CD14-positive monocyte (primary cell): ENCODE results near the gene BICD1. TPM values are rescaled to one million over a fixed set of nuclear protein-coding genes. Genes with fewer than 3 reads are reported as not detected.

Experiments used
- DNase-seq, 3 donors: peaks; one replicate each; pipeline ENCODE4 v3.0.0-alpha.2; 2011 to 2022
- H2AFZ ChIP-seq: 2 replicates; pipeline ENCODE4 v1.6.0; 2012; ENCODE audit warnings: mild to moderate bottlenecking, low read depth, low read length, inconsistent platforms; ENCODE audit not compliant: insufficient read depth, poor library complexity, severe bottlenecking
- H3K27ac ChIP-seq, 2 donors: 1 replicate in 1 of 2; 2 replicates in 1 of 2; pipeline ENCODE4 v1.5.1; 2012 to 2013; ENCODE audit warnings: low read length in 2 of 2, control low read depth in 1 of 2, inconsistent platforms in 1 of 2, low read depth in 1 of 2, mild to moderate bottlenecking in 1 of 2
- H3K27me3 ChIP-seq, 2 donors: one replicate each; pipeline versions ENCODE4 v1.6.0 to v1.6.1; 2011 to 2013; ENCODE audit warnings: low read length in 2 of 2; ENCODE audit not compliant: control insufficient read depth in 2 of 2, insufficient read depth in 2 of 2
- H3K36me3 ChIP-seq, 2 donors: replicated peaks in 1 of 2; 1 replicate in 1 of 2; 2 replicates in 1 of 2; pipeline versions ENCODE4 v1.5.1 to v1.6.1; 2012 to 2013; ENCODE audit warnings: low read length in 2 of 2, control low read depth in 1 of 2, inconsistent platforms in 1 of 2, mild to moderate bottlenecking in 1 of 2; ENCODE audit not compliant: insufficient read depth in 2 of 2, control insufficient read depth in 1 of 2
- H3K4me1 ChIP-seq, 2 donors: 1 replicate in 1 of 2; 2 replicates in 1 of 2; pipeline versions ENCODE4 v1.5.1 to v1.6.1; 2012 to 2013; ENCODE audit warnings: low read length in 2 of 2, control low read depth in 1 of 2, inconsistent platforms in 1 of 2, mild to moderate bottlenecking in 1 of 2, moderate library complexity in 1 of 2; ENCODE audit not compliant: insufficient read depth in 2 of 2, control insufficient read depth in 1 of 2
- H3K4me2 ChIP-seq: replicated peaks from 2 replicates; pipeline ENCODE3; 2012; ENCODE audit warnings: low read length, moderate library complexity, mild to moderate bottlenecking; ENCODE audit not compliant: poor library complexity, severe bottlenecking; ENCODE audit errors: extremely low read depth
- H3K4me3 ChIP-seq, 3 experiments: fragments of 200-600 bp in 1 of 3; sonication (generic) in 1 of 3; replicated peaks in 1 of 3; 1 replicate in 2 of 3; 2 replicates in 1 of 3; pipeline ENCODE4 v1.5.1; 2011 to 2013; ENCODE audit warnings: low read length in 3 of 3, mild to moderate bottlenecking in 3 of 3, control low read depth in 2 of 3, low read depth in 2 of 3, inconsistent platforms in 1 of 3, moderate library complexity in 1 of 3
- H3K79me2 ChIP-seq: 2 replicates; pipeline ENCODE4 v1.6.0; 2012; ENCODE audit warnings: mild to moderate bottlenecking, control low read depth, inconsistent platforms, low read length, moderate library complexity; ENCODE audit not compliant: insufficient read depth
- H3K9ac ChIP-seq: 2 replicates; pipeline ENCODE4 v1.6.0; 2017; ENCODE audit warnings: low read length, mild to moderate bottlenecking; ENCODE audit not compliant: insufficient read depth, poor library complexity, severe bottlenecking
- H3K9me3 ChIP-seq, 2 donors: replicated peaks in 1 of 2; 1 replicate in 1 of 2; 2 replicates in 1 of 2; pipeline versions ENCODE4 v1.5.1 to v1.6.1; 2012 to 2013; ENCODE audit warnings: low read length in 2 of 2, control low read depth in 1 of 2; ENCODE audit not compliant: control insufficient read depth in 1 of 2, insufficient read depth in 1 of 2
- H4K20me1 ChIP-seq: 2 replicates; pipeline ENCODE4 v1.6.0; 2012; ENCODE audit warnings: mild to moderate bottlenecking, low read length, control low read depth, moderate library complexity; ENCODE audit not compliant: insufficient read depth
- H3K27ac Mint-ChIP-seq, 7 donors: one replicate each; pipeline ENCODE4 v1.8.0; 2020; ENCODE audit warnings: mild to moderate bottlenecking in 7 of 7, mixed read lengths in 7 of 7, moderate library complexity in 6 of 7, inconsistent platforms in 2 of 7
- H3K27me3 Mint-ChIP-seq, 3 donors: one replicate each; pipeline ENCODE4 v1.8.0; 2021 to 2022; ENCODE audit warnings: low read depth in 3 of 3, mild to moderate bottlenecking in 3 of 3, mixed read lengths in 3 of 3, moderate library complexity in 3 of 3, inconsistent platforms in 1 of 3
- H3K36me3 Mint-ChIP-seq, 2 donors: one replicate each; pipeline ENCODE4 v1.8.0; 2020; ENCODE audit warnings: mixed read lengths in 2 of 2, inconsistent platforms in 1 of 2, mild to moderate bottlenecking in 1 of 2
- H3K4me1 Mint-ChIP-seq: one replicate; pipeline ENCODE4 v1.8.0; 2020; ENCODE audit warnings: mild to moderate bottlenecking, mixed read lengths
- H3K4me3 Mint-ChIP-seq, 2 donors: one replicate each; pipeline ENCODE4 v1.8.0; 2020; ENCODE audit warnings: mild to moderate bottlenecking in 2 of 2, mixed read lengths in 2 of 2, moderate library complexity in 1 of 2
- H3K9me3 Mint-ChIP-seq, 7 donors: one replicate each; pipeline ENCODE4 v1.8.0; 2020 to 2022; ENCODE audit warnings: mixed read lengths in 7 of 7, mild to moderate bottlenecking in 6 of 7, moderate library complexity in 6 of 7, inconsistent platforms in 2 of 7
- WGBS: methylation state at CpG from one replicate; pipeline ENCODE4 v1.1.5; 2013; ENCODE audit warnings: missing lambda C conversion rate; ENCODE audit not compliant: insufficient coverage; 5-methylcytosine and 5-hydroxymethylcytosine counted together
- intact Hi-C, 2 donors: fragments of 100-400 bp; cut with micrococcal nuclease; formaldehyde crosslinking; loops; one replicate each; pipeline versions ENCODE4 v1.15.0 to v1.15.1; 2023
- polyA plus RNA-seq, 3 donors: library from polyadenylated mRNA; depleted of rRNA in 1 of 3; unstranded in 2 of 3; stranded (reverse) in 1 of 3; fragments of 300-500 nt in 2 of 3; fragments of >200 nt in 1 of 3; fragmentation: Illumina TruSeq in 2 of 3; gene quantifications; 1 replicate in 2 of 3; 2 replicates in 1 of 3; pipeline ENCODE4 v1.2.3, GENCODE V29; 2012 to 2021
- TF ChIP-seq, protein P1 (sequence below): fragments of 200-600 bp; IDR thresholded peaks from one replicate; pipeline ENCODE4 v1.8.0; 2022; ENCODE audit warnings: antibody characterized with exemption, mild to moderate bottlenecking

The BICD1 gene
- polyA plus RNA-seq, 3 donors: 0.55 to 2.1 (median 1.6) TPM

DNA sequence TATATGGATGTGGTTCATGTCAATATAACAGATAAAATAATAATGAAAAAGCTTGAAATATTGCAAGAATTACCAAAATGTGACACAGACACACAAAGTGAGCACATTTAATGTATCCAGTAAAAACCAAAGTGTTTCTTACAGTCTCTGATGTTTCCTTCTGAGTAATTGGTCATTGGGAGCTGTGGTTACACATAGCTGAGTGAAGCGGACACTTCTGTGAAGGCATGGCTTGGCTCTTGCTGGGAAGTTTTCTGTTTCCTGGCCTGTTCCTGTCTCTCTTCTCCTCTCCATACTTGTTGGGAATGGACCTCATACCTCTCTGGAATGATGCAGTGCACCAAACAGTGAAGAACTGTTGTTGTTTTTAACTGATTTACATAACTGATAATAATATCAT is 117.3 kb downstream of the BICD1 start:
- peaks cover 0 to 7% (median 0%) of the 10 kb centered on the region in 7 donors for H3K9me3 Mint-ChIP-seq
- no peaks in the 10 kb centered on the region for H3K4me1 ChIP-seq
- H2AFZ ChIP-seq: no peak overlapping the region
- H3K36me3 ChIP-seq: no peaks in the 10 kb centered on the region
- no peaks in the 10 kb centered on the region for H3K27me3 ChIP-seq
- no peak overlapping the region for H3K27ac Mint-ChIP-seq
- no peaks in the 10 kb centered on the region for H3K4me1 Mint-ChIP-seq
- peaks cover 0 to 4% of the 10 kb centered on the region in 2 donors for H3K9me3 ChIP-seq
- DNase-seq: no peak
- H3K79me2 ChIP-seq: no peaks in the 10 kb centered on the region
- TF ChIP-seq, protein P1, sequence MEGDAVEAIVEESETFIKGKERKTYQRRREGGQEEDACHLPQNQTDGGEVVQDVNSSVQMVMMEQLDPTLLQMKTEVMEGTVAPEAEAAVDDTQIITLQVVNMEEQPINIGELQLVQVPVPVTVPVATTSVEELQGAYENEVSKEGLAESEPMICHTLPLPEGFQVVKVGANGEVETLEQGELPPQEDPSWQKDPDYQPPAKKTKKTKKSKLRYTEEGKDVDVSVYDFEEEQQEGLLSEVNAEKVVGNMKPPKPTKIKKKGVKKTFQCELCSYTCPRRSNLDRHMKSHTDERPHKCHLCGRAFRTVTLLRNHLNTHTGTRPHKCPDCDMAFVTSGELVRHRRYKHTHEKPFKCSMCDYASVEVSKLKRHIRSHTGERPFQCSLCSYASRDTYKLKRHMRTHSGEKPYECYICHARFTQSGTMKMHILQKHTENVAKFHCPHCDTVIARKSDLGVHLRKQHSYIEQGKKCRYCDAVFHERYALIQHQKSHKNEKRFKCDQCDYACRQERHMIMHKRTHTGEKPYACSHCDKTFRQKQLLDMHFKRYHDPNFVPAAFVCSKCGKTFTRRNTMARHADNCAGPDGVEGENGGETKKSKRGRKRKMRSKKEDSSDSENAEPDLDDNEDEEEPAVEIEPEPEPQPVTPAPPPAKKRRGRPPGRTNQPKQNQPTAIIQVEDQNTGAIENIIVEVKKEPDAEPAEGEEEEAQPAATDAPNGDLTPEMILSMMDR: no peak
- H3K9ac ChIP-seq: no peak overlapping the region
- H3K4me3 Mint-ChIP-seq: no peak overlapping the region
- intact Hi-C loops: no loop called here
- H3K27ac ChIP-seq: no peak overlapping the region
- no peak overlapping the region for H3K4me2 ChIP-seq
- H3K4me3 ChIP-seq: no peak overlapping the region
- H3K27me3 Mint-ChIP-seq: no peaks in the 10 kb centered on the region
- no peaks in the 10 kb centered on the region for H4K20me1 ChIP-seq
- no CpG with 5 or more reads among the region's 1 CpG for WGBS
- H3K36me3 Mint-ChIP-seq: peaks cover 0 to 3% of the 10 kb centered on the region in 2 donors

GRCh38 chr12:32226768-32227167 is 120.1 kb downstream of the BICD1 start:
- H3K4me3 Mint-ChIP-seq: no peak overlapping the region
- Histone ChIP-seq H3K9ac (no peak overlapping the region), H3K79me2 (no peaks in the 10 kb centered on the region), H3K4me3 (no peak overlapping the region), H3K4me2 (no peak overlapping the region), H3K27ac (no peak overlapping the region), H3K27me3 (no peaks in the 10 kb centered on the region), H3K36me3 (no peaks in the 10 kb centered on the region), H2AFZ (no peak overlapping the region), H3K4me1 (no peaks in the 10 kb centered on the region), H4K20me1 (no peaks in the 10 kb centered on the region), H3K9me3 (peaks cover 0 to 4% of the 10 kb centered on the region in 2 donors)
- peaks cover 0 to 4% (median 0%) of the 10 kb centered on the region in 7 donors for H3K9me3 Mint-ChIP-seq
- intact Hi-C loops: no loop called here
- 100% methylated on average over 1 of the region's 5 CpGs for WGBS
- TF ChIP-seq, protein P1: no peak
- peaks cover 0 to 2% of the 10 kb centered on the region in 2 donors for H3K36me3 Mint-ChIP-seq
- no peaks in the 10 kb centered on the region for H3K4me1 Mint-ChIP-seq
- no peak overlapping the region for H3K27ac Mint-ChIP-seq
- DNase-seq: no peak
- no peaks in the 10 kb centered on the region for H3K27me3 Mint-ChIP-seq
